Measurements from ENCODE around the gene DPCD.

DPCD gene

GRCh38 chr10:101645659-101646058 lies 57.5 kb downstream of the DPCD start:
- H3K9ac ChIP-seq (ENCODE audit: low read length): no peak overlapping the region
- H3K27me3 ChIP-seq (ENCODE audit: control insufficient read depth, insufficient read depth, low read length): no peaks in the 10 kb centered on the region
- no peak overlapping the region for H3K4me3 ChIP-seq (ENCODE audit: low read length)
- peaks cover 7% of the 10 kb centered on the region for H3K36me3 ChIP-seq (ENCODE audit: control insufficient read depth, insufficient read depth, low read length)
- no peaks in the 10 kb centered on the region for H3K9me3 ChIP-seq (ENCODE audit: control insufficient read depth, low read length)
- H3K4me1 ChIP-seq (ENCODE audit: control insufficient read depth, insufficient read depth, low read length): no peaks in the 10 kb centered on the region

GRCh38 chr10:101646364-101646763 lies 58.2 kb downstream of the DPCD start:
- H3K9ac ChIP-seq (ENCODE audit: low read length): no peak overlapping the region
- no peaks in the 10 kb centered on the region for H3K9me3 ChIP-seq (ENCODE audit: control insufficient read depth, low read length)
- no peaks in the 10 kb centered on the region for H3K4me1 ChIP-seq (ENCODE audit: control insufficient read depth, insufficient read depth, low read length)
- no peak overlapping the region for H3K4me3 ChIP-seq (ENCODE audit: low read length)
- no peaks in the 10 kb centered on the region for H3K27me3 ChIP-seq (ENCODE audit: control insufficient read depth, insufficient read depth, low read length)
- H3K36me3 ChIP-seq (ENCODE audit: control insufficient read depth, insufficient read depth, low read length): peaks cover 7% of the 10 kb centered on the region

- no peak overlapping the region for H3K9ac ChIP-seq (ENCODE audit: low read length)
- no peak overlapping the region for H3K4me3 ChIP-seq (ENCODE audit: low read length)
- H3K36me3 ChIP-seq (ENCODE audit: control insufficient read depth, insufficient read depth, low read length): peaks cover 7% of the 10 kb centered on the region
- no peaks in the 10 kb centered on the region for H3K9me3 ChIP-seq (ENCODE audit: control insufficient read depth, low read length)
- no peaks in the 10 kb centered on the region for H3K4me1 ChIP-seq (ENCODE audit: control insufficient read depth, insufficient read depth, low read length)
- no peaks in the 10 kb centered on the region for H3K27me3 ChIP-seq (ENCODE audit: control insufficient read depth, insufficient read depth, low read length)
These were observed 59.1 kb downstream of the DPCD start for GRCh38 chr10:101647255-101647654.

- Histone ChIP-seq H3K4me1 (ENCODE audit: control insufficient read depth, insufficient read depth, low read length) (no peaks in the 10 kb centered on the region), H3K27me3 (ENCODE audit: control insufficient read depth, insufficient read depth, low read length) (no peaks in the 10 kb centered on the region), H3K36me3 (ENCODE audit: control insufficient read depth, insufficient read depth, low read length) (peaks cover 7% of the 10 kb centered on the region), H3K4me3 (ENCODE audit: low read length) (no peak overlapping the region), H3K9ac (ENCODE audit: low read length) (no peak overlapping the region), H3K9me3 (ENCODE audit: control insufficient read depth, low read length) (no peaks in the 10 kb centered on the region)
These were observed 61.5 kb downstream of the DPCD start for GRCh38 chr10:101649525-101650085.

GRCh38 chr10:101650863-101651262 lies 62.7 kb downstream of the DPCD start:
- Histone ChIP-seq H3K4me3 (ENCODE audit: low read length) (no peak overlapping the region), H3K9ac (ENCODE audit: low read length) (no peak overlapping the region), H3K4me1 (ENCODE audit: control insufficient read depth, insufficient read depth, low read length) (no peaks in the 10 kb centered on the region), H3K9me3 (ENCODE audit: control insufficient read depth, low read length) (no peaks in the 10 kb centered on the region), H3K27me3 (ENCODE audit: control insufficient read depth, insufficient read depth, low read length) (no peaks in the 10 kb centered on the region), H3K36me3 (ENCODE audit: control insufficient read depth, insufficient read depth, low read length) (peaks cover 7% of the 10 kb centered on the region)

GRCh38 chr10:101651336-101651735 lies 63.2 kb downstream of the DPCD start:
- Histone ChIP-seq H3K36me3 (ENCODE audit: control insufficient read depth, insufficient read depth, low read length) (peaks cover 7% of the 10 kb centered on the region), H3K4me3 (ENCODE audit: low read length) (no peak overlapping the region)

GRCh38 chr10:101653536-101653935 lies 65.4 kb downstream of the DPCD start:
- Histone ChIP-seq H3K4me1 (ENCODE audit: control insufficient read depth, insufficient read depth, low read length) (no peaks in the 10 kb centered on the region), H3K27me3 (ENCODE audit: control insufficient read depth, insufficient read depth, low read length) (no peaks in the 10 kb centered on the region), H3K4me3 (ENCODE audit: low read length) (no peak overlapping the region), H3K36me3 (ENCODE audit: control insufficient read depth, insufficient read depth, low read length) (no peaks in the 10 kb centered on the region), H3K9ac (ENCODE audit: low read length) (no peak overlapping the region), H3K9me3 (ENCODE audit: control insufficient read depth, low read length) (no peaks in the 10 kb centered on the region)

More at GRCh38 chr10:101651336-101651735, 63.2 kb downstream of the DPCD start:
- no peak overlapping the region for H3K9ac ChIP-seq (ENCODE audit: low read length)
- no peaks in the 10 kb centered on the region for H3K4me1 ChIP-seq (ENCODE audit: control insufficient read depth, insufficient read depth, low read length)
- H3K9me3 ChIP-seq (ENCODE audit: control insufficient read depth, low read length): no peaks in the 10 kb centered on the region
- H3K27me3 ChIP-seq (ENCODE audit: control insufficient read depth, insufficient read depth, low read length): no peaks in the 10 kb centered on the region

- H3K4me1 ChIP-seq (ENCODE audit: control insufficient read depth, insufficient read depth, low read length): no peaks in the 10 kb centered on the region
- H3K9ac ChIP-seq (ENCODE audit: low read length): no peak overlapping the region
- no peaks in the 10 kb centered on the region for H3K27me3 ChIP-seq (ENCODE audit: control insufficient read depth, insufficient read depth, low read length)
- no peak overlapping the region for H3K4me3 ChIP-seq (ENCODE audit: low read length)
- H3K9me3 ChIP-seq (ENCODE audit: control insufficient read depth, low read length): no peaks in the 10 kb centered on the region
- no peaks in the 10 kb centered on the region for H3K36me3 ChIP-seq (ENCODE audit: control insufficient read depth, insufficient read depth, low read length)
These were observed 67.4 kb downstream of the DPCD start for GRCh38 chr10:101655570-101655969.

- no peak overlapping the region for H3K4me3 ChIP-seq (ENCODE audit: low read length)
- H3K4me1 ChIP-seq (ENCODE audit: control insufficient read depth, insufficient read depth, low read length): no peaks in the 10 kb centered on the region
- H3K9ac ChIP-seq (ENCODE audit: low read length): no peak overlapping the region
- H3K36me3 ChIP-seq (ENCODE audit: control insufficient read depth, insufficient read depth, low read length): no peaks in the 10 kb centered on the region
- H3K9me3 ChIP-seq (ENCODE audit: control insufficient read depth, low read length): no peaks in the 10 kb centered on the region
- no peaks in the 10 kb centered on the region for H3K27me3 ChIP-seq (ENCODE audit: control insufficient read depth, insufficient read depth, low read length)
These were observed 68.8 kb downstream of the DPCD start for GRCh38 chr10:101656890-101657289.

- Histone ChIP-seq H3K4me1 (ENCODE audit: control insufficient read depth, insufficient read depth, low read length) (no peaks in the 10 kb centered on the region), H3K9ac (ENCODE audit: low read length) (no peak overlapping the region), H3K4me3 (ENCODE audit: low read length) (no peak overlapping the region), H3K36me3 (ENCODE audit: control insufficient read depth, insufficient read depth, low read length) (no peaks in the 10 kb centered on the region), H3K9me3 (ENCODE audit: control insufficient read depth, low read length) (no peaks in the 10 kb centered on the region), H3K27me3 (ENCODE audit: control insufficient read depth, insufficient read depth, low read length) (no peaks in the 10 kb centered on the region)
These were observed 70.9 kb downstream of the DPCD start for GRCh38 chr10:101658975-101659374.

Measured in mucosa of stomach (tissue), 1 donor.